GM18526 (cell line): ENCODE measurements around the gene WDR1.

ENCODE experiments used
- POLR2A ChIP-seq: IDR thresholded peaks from 3 replicates; pipeline ENCODE4 v1.6.1; 2011; ENCODE audit not compliant: insufficient read length; ENCODE audit errors: extremely low read depth

WDR1 gene, protein sequence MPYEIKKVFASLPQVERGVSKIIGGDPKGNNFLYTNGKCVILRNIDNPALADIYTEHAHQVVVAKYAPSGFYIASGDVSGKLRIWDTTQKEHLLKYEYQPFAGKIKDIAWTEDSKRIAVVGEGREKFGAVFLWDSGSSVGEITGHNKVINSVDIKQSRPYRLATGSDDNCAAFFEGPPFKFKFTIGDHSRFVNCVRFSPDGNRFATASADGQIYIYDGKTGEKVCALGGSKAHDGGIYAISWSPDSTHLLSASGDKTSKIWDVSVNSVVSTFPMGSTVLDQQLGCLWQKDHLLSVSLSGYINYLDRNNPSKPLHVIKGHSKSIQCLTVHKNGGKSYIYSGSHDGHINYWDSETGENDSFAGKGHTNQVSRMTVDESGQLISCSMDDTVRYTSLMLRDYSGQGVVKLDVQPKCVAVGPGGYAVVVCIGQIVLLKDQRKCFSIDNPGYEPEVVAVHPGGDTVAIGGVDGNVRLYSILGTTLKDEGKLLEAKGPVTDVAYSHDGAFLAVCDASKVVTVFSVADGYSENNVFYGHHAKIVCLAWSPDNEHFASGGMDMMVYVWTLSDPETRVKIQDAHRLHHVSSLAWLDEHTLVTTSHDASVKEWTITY

DNA sequence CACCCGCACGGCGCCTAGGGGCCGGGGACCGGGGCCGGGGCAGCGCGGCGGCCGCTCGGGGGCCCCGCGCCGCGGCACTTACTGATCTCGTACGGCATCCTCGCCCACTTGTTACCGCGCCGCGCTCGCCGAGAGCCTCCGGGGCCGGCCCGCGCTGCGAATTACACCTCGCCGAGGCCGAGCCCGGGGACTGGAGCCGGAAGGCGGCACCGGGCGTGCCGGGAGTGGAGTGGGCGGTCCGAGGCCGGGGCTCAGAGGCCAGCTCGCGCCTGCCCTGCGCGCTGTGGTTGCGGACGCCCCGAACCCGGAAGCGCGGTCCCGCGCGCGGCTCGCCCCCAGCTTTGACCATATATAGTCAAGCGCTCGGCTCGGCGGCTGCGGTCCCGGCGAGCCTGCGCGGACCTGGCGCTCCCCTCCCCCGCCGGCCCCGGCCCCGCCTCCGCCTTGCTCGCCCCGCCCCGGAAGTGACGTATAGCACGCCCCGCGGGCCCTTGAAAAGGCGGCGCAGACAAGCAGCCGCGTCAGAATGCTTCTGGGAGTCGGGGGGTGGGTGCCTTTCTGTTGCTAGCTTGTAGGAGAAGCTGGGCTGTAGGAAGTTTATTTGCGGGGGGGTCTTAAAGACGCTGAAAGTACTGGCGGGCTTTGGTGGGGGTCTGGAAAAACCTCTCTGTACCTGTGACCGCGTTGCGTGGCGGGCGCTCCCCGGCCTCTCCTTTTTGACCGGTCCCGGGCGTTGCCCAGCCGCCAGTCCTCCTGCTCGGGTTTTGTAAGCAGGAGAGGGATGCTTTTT lies at the start of gene WDR1:
WDR1 (minus strand) TSS at position 231 of the 790 bp plus-strand sequence; CDS start at position 98, 133 bp downstream.
- peak; percentile 99 for TF ChIP-seq POLR2A

DNA sequence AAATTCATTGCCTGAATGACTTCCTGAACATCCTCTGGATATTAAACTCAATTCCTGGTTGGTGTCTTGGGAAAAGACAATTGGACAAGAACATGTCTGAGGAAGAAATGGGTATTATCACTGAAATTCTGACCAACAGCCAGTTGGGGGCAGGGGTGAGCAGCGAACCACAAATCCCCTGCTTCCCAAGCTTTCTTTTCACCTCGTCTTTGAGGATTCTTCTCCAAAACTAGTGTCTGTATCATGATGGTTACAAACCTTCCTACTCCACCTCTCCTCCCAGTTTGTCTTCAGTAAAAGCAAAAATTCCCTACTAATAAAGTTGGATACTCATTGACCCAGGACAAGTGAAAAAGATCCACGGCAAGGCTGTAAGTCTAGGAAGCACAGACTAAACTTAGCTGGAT lies 48.3 kb upstream of the WDR1 start:
- TF ChIP-seq POLR2A: no peak

DNA sequence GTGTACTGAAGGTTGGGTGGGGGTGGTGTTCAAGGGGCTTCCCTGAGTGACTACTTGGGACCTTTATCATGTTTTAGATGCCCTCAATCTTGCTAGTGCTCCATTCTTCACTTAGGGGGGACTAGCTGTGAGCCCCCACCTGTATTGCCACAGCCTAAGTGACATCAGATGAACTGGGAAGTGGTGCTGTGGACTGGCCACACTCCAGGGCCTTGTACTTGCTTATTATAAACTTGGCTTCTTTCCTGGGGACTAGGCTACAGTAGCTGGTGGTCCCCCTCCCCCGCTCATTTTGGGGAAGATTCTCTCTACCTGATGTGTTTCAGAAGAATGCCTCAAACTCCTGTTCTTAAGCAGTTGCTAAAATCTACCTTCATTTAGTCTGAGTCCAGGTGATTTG lies 46.7 kb upstream of the WDR1 start:
- no peak for TF ChIP-seq POLR2A

DNA sequence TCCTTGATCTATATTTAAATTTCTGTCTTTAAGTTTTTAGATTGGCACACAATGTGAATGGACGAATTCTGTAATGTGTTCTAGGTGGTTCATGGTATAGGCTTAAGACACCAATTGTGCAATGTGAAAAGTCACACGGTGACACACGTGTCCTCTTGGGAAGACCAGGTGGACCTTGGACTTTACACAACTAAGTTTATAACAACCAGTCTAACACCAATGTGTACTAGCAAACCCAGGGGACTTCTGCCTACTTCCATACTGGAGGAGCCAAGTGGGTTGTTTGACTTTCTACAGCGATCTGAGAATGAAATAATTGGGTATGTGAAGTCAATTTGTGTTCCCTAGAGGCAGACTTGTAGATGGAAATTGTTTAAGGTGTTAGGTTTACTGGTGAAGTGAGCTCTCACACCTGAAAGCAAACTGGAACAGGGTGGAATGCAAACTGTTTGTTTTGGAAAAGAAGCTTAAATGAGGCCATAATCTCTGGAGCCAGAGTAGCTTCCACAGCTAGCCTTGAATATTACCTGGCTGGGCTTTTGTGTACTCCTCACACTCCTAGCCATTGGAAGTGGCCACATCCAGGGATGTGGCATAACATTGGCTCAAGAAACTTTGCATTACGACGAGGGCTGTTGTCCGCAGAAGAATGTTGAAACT lies 45.9 kb upstream of the WDR1 start:
- TF ChIP-seq POLR2A: no peak

DNA sequence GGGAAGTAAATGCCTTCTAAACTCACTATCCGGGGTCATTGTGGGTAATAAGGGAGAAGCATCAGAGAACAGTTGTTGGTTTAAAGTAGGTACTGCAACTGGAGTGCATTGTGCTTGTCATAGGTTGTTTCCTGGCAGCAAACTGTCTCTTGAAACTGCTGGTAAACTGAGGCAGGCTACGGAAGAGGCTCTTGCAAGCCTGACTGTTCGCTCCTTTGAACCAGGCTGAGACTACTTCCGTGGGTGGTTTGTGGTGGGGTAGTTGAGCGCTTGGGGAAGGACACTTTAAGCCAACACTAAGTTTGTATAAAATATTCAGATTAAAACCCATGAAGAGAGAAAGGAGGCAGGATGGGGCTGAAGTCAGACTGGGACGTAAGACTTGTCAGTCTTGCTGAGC lies 45.2 kb upstream of the WDR1 start:
- no peak for TF ChIP-seq POLR2A

DNA sequence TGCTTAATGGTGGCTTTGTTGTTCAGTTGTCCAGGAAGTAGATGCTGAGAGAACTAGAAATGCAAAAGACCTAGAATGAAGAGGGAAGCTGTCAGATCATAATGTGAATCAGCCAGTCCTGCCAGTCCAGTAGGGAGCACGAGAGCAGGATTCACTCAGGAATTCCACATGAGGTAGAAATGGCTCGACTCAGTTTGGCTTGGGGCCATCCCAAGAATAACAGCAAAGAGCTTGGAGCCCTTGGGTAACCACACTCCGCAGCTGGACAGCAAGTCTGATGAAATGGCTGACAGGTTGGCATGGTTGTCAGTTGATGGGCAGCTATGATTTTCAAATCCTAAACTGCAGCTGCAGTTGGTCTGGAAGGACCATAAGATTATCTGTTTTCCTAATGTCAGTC lies 44.5 kb upstream of the WDR1 start:
- no peak for TF ChIP-seq POLR2A

DNA sequence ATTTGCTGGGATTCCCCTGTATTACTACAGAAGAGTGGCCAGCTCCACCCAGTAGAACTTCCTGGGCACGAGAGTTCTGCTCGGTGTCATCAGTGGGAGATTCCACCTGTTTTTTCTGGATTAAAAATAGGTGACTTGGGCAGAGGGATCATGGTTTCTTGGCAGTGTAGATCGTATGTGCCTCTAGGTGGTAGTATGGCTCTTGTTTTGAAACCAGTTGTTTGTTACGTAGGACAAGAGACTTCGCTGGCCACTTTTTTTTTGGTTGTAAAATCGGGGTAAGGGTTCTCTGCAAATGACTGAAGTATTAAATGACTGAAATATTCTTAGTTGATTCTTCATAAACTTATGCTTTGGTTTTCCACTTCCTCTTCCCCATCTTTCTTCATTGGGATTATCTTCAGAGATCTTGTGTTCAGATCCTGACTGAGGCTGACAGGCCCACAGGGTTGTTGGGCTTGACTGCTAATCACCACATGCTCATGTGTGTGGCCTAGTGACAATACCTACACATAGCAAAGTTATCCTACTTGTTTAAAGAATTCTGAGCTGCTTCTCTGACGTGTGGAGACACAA lies 43.8 kb upstream of the WDR1 start:
- no peak for TF ChIP-seq POLR2A

DNA sequence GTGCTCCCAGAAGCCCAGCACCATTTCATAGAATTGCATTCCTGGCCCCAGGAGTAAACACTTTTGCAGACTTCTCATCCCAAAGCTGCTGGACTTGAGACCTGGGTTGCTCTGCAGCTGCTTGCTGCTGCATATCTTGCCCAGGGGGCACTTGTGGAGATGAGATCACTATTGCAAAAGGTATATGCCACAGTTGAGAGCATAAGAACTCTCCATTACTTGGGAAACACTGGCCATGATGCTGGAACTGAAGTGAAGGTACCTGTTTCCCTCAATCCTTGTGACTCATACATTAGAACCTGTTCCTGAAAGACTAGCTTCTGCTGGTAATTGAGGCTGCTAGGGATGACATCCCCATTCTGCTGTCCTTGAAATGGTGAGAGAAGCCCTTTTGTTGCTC lies 43.1 kb upstream of the WDR1 start:
- TF ChIP-seq POLR2A: no peak

DNA sequence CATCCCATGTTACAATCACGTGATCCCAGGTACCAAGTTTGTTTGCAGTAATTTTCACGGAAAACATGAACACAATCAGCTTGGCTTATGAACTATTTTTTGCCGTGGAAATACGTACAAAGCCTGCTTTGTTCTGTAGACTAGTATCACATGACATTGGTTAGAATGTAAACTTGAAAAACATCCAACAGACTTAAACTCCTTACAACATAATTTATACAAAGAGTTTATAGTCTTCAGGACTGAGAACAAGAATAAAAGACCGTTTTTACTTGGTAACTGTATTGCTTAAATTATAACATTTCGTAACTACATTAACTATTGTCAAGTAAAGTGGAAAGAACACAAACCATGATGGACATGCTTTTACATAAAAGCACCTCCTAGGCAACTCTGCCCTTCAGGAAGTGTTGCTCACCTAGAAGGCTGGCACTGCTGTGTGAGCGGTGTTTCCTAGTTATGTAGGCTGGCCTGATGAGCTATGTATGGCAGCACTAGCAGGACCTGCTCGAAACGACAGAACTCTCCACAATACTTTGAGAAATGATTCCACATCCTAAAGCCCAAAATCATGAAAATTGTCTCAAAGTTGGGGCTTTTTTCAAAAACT lies 41.8 kb upstream of the WDR1 start:
- no peak for TF ChIP-seq POLR2A

DNA sequence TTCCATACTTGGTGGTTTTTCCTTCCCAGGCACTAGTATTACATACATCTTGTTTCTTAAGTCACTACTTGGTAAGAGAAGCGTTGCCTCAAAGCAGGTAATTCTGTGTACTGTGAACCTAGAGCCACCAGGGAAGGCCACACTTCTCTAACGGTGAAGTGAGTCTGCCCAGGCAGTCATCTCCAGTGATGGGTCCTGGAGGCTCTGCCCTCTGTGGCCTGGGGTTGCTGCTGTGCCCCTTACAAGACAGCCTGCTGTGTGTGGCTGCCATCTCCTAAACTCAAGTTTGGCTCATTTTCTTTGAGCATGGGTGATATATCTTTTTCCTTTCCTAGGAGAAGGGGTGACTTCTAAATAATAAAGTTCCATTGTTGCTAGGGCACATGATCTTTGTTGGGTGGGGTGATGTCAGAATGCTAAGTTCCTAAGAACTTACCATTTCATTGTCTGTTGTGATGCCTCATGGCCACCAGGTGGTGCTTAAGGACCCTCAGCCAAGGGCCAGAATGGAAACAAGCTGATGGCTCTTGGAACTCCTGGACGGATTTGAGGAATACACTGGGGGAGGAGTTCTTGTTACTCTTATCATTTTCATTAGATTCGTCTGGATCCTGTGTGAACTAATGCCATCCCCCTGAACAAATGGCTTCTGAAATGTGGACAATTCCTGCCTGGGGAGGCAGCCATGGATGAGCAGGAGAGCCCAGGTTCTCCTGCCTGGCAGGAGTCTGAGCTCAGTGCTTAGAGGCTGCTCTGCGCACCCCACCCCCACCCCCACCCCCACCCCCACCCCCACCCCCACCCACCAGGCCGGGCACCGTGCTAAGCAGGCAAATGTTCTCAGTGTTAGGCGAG lies 41.1 kb upstream of the WDR1 start:
- TF ChIP-seq POLR2A: no peak

DNA sequence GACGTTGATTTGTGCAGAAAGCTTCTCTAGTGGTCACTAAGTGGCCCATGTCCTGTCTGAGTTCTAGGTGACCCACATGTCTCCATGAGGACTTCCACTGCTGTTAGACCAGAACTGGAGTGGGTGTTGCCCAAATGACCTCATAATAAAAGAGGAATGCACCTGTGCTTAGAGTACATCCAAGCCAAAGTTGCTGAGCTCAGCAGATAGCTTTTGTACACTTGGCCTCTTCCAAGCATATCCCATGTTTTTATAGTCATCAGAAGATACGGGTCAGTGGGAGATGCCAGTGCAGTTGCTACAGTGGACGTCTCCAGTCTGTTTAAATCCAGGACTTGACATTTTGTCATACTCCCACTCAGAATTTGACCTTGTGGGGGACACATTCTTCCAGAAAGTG lies 37.6 kb upstream of the WDR1 start:
- TF ChIP-seq POLR2A: no peak

DNA sequence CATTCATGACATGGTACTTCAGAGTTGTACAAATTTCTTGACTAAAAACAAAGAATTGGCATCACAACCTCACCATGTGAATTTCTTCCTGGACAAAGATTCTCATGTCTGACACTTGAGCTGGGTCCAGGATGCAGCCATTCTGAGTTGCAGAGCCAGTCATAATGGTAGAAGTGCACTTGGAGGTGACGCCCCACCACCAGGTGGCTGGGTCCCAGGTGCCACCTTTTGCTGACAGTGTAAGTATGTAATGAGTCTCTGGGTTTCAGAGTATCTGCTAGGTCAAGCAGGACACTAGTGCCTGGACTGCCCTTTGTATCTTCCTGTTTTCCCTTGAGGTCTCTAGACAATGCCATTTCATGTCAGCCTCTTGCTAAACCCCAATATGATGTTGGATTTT lies 36.6 kb upstream of the WDR1 start:
- TF ChIP-seq POLR2A: no peak

DNA sequence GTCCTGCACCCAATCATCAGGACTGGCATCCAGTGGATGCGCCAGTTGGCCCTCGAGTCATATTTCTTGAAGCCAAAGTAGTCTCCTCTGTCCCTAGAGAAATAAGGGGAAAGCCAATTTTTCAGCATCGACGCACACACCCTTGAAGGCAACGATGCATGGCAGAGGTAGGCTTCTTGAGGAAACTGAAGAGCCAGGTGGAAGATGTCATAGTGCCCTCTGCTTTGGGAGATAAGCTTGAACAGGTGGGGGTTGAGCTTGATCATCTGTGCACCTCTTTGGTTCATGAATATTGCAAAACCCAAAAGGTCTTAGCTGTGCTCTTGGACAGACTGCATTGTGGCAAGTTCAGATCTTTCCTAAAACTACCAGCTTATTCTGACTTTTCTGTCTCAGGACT lies 34.6 kb upstream of the WDR1 start:
- TF ChIP-seq POLR2A: no peak

DNA sequence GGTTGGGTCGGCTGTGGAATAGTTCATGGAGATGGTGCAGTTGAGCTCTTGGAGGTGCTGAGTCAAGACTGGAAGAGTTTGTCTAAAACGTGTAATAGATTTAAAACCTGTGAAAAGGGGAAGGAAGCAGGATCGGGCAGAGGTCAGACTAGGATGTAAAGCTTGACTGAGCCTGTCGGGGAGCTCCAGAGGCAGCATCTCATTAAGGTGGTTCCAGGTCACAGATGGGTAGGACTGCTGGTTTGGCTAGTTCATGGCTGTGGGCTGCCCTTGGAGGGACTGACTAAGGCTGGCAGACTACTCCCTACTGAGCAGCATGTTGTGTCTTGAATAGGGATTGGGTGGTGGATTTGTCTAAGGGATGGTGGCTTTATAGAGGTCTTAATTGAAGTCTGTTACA lies 28.4 kb upstream of the WDR1 start:
- TF ChIP-seq POLR2A: no peak
